HepG2 (cell line): ENCODE results near the gene CIROP. TPM values are rescaled to one million over a fixed set of nuclear protein-coding genes. Genes with fewer than 3 reads are reported as not detected.

Experiments
- ELF3 ChIP-seq: IDR thresholded peaks from 2 replicates; pipeline ENCODE4 v1.6.1; 2016; ENCODE audit warnings: missing genetic modification reagents, missing compliant biosample characterization
- EZH2 ChIP-seq: conservative IDR thresholded peaks from 2 replicates; pipeline ENCODE4 v1.6.1; 2012; ENCODE audit warnings: mild to moderate bottlenecking, low read depth, low read length, moderate library complexity
- HOXA5 ChIP-seq: sonication (generic); formaldehyde crosslinking; IDR thresholded peaks from 2 replicates; pipeline ENCODE4 v1.4.0; 2020; ENCODE audit warnings: missing genetic modification reagents
- MAF1 ChIP-seq: sonication (generic); formaldehyde crosslinking; IDR thresholded peaks from 2 replicates; pipeline ENCODE4 v1.5.0; 2020; ENCODE audit warnings: missing genetic modification reagents, borderline replicate concordance
- MBNL3 ChIP-seq: fragments of 250-450 bp; sonication (Bioruptor Pico); conservative IDR thresholded peaks from 2 replicates; pipeline ENCODE4 v1.8.0; 2022; ENCODE audit warnings: mild to moderate bottlenecking, inconsistent platforms
- TRIM24 ChIP-seq: sonication (generic); formaldehyde crosslinking; IDR thresholded peaks from 2 replicates; pipeline ENCODE4 v1.8.0; 2022; ENCODE audit warnings: mild to moderate bottlenecking, missing genetic modification reagents
- ZFP36 ChIP-seq: fragments of 150-350 bp; IDR thresholded peaks from 2 replicates; pipeline ENCODE4 v1.6.1; 2018; ENCODE audit warnings: borderline replicate concordance, low read length, low read depth; ENCODE audit not compliant: partially characterized antibody
- ZNF34 ChIP-seq: sonication (generic); formaldehyde crosslinking; IDR thresholded peaks from 2 replicates; pipeline ENCODE4 v1.4.0; 2020; ENCODE audit warnings: mild to moderate bottlenecking, missing genetic modification reagents, borderline replicate concordance
- ZNF383 ChIP-seq: sonication (generic); formaldehyde crosslinking; IDR thresholded peaks from 2 replicates; pipeline ENCODE4 v1.4.0; 2020; ENCODE audit warnings: missing genetic modification reagents, mild to moderate bottlenecking, borderline replicate concordance
- ZNF569 ChIP-seq: sonication (generic); formaldehyde crosslinking; IDR thresholded peaks from 2 replicates; pipeline ENCODE4 v1.5.0; 2020; ENCODE audit warnings: mild to moderate bottlenecking, missing genetic modification reagents, moderate library complexity, borderline replicate concordance
- ZSCAN9 ChIP-seq: IDR thresholded peaks from 2 replicates; pipeline ENCODE4 v1.6.1; 2016; ENCODE audit warnings: borderline replicate concordance
- polyA plus RNA-seq, 8 experiments: library from polyadenylated mRNA; depleted of rRNA in 3 of 8; stranded (reverse) in 7 of 8; unstranded in 1 of 8; fragments of >200 nt; fragmentation: Illumina TruSeq in 4 of 8; extraction: Trizol in 4 of 8; gene quantifications; 2 replicates each; pipeline versions ENCODE4 v1.2.1 to v1.2.3, GENCODE V29; 2011 to 2016; ENCODE audit warnings: low read depth in 4 of 8, missing spikeins in 1 of 8, mixed read lengths in 1 of 8; ENCODE audit not compliant: insufficient read depth in 1 of 8
- total RNA-seq, 5 experiments: library from RNA; depleted of rRNA; stranded (reverse); fragments of >200 nt; fragmentation: Illumina TruSeq; extraction: Trizol; gene quantifications; 2 replicates each; pipeline ENCODE4 v1.2.3, GENCODE V29; 2016; ENCODE audit warnings: low read depth in 1 of 5
- TF ChIP-seq, protein P1 (sequence below): sonication (generic); formaldehyde crosslinking; IDR thresholded peaks from 2 replicates; pipeline ENCODE4 v1.4.0; 2020; ENCODE audit warnings: missing genetic modification reagents
- TF ChIP-seq, protein P2 (sequence below): sonication (generic); formaldehyde crosslinking; IDR thresholded peaks from 2 replicates; pipeline ENCODE4 v1.8.1; 2023; ENCODE audit warnings: mild to moderate bottlenecking, moderate library complexity, missing genetic modification reagents
- TF ChIP-seq, protein P3 (sequence below): sonication (generic); formaldehyde crosslinking; IDR thresholded peaks from 2 replicates; pipeline ENCODE4 v1.5.0; 2020; ENCODE audit warnings: mild to moderate bottlenecking, missing genetic modification reagents, borderline replicate concordance
- TF ChIP-seq, protein P4 (sequence below): sonication (generic); formaldehyde crosslinking; IDR thresholded peaks from 2 replicates; pipeline ENCODE4 v1.4.0; 2020; ENCODE audit warnings: mild to moderate bottlenecking, missing genetic modification reagents

Gene CIROP
- total and polyA plus RNA-seq, 2 of the 13 experiments (the other 11 are each of a cell fraction or from before 2014, with no cell fraction given), result 0.07 TPM; not detected in 1

DNA sequence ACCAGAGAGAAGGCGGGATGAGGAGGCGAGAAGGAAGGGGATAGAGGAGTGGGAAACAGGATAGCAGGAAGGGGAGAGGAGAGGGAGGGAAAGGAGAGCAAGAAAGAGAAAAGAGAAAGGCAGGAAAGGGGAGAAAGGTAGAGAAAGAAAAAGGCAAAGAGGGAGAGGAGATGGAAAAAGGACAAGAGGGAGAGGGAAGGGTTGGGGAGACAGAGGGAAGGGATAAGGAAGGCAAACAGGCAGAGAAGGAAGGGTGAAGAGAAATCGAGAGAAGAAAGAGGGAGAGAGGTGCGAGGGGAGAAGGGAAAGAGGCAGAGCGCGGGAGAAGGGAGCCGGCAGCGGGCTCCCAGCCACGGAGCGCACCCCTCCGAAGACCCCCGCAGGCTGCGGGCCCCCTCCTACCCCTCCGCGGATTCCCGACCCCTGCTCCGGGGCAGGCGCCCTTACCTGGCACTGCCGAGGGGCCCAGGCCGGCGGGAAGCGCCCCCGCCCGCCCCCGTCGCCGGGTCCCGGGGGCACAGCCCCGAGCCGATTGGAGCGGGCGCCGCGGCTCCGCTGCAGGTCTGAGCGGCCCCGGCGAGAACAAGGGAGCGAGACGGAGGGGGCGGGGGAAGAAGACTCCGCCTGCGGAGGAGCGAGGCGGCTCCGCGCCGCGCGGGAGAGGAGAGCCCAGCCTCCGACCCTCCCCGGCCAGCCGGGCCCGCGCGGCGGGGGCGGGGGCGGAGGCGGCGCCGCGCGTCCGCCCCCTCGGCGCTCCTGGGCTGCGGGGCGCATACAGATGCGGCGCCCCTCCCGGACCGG is 47.6 kb downstream of the CIROP start, which contains the start of gene CDH24 (continued):
- TF ChIP-seq, protein P1, sequence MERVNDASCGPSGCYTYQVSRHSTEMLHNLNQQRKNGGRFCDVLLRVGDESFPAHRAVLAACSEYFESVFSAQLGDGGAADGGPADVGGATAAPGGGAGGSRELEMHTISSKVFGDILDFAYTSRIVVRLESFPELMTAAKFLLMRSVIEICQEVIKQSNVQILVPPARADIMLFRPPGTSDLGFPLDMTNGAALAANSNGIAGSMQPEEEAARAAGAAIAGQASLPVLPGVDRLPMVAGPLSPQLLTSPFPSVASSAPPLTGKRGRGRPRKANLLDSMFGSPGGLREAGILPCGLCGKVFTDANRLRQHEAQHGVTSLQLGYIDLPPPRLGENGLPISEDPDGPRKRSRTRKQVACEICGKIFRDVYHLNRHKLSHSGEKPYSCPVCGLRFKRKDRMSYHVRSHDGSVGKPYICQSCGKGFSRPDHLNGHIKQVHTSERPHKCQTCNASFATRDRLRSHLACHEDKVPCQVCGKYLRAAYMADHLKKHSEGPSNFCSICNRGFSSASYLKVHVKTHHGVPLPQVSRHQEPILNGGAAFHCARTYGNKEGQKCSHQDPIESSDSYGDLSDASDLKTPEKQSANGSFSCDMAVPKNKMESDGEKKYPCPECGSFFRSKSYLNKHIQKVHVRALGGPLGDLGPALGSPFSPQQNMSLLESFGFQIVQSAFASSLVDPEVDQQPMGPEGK (CRISPR knock-in tag), result peak; percentile 2; the same call in 1 of the 2 replicates
- TF ChIP-seq ZFP36, result no peak
- TF ChIP-seq, protein P2, sequence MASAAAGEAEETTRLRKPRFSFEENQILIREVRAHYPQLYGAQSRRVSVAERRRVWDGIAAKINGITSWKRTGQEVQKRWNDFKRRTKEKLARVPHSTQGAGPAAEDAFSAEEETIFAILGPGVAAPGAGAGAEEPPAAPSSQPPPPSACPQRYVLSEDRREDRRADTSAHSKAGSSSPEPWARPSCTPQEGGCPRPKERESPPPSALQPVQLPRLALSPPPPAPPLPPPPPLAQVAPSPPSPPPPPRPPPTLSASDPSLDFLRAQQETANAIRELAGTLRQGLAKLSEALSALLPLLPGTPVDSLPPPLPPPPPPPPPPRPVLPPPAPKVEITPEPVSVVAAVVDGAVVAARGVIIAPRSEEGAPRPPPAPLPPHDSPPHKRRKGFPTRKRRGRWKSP (CRISPR knock-in tag), result no peak
- no peak for TF ChIP-seq ZNF34
- TF ChIP-seq EZH2, result peak; percentile 77
- no peak for TF ChIP-seq ZNF569 (CRISPR knock-in tag)
- TF ChIP-seq, protein P3, sequence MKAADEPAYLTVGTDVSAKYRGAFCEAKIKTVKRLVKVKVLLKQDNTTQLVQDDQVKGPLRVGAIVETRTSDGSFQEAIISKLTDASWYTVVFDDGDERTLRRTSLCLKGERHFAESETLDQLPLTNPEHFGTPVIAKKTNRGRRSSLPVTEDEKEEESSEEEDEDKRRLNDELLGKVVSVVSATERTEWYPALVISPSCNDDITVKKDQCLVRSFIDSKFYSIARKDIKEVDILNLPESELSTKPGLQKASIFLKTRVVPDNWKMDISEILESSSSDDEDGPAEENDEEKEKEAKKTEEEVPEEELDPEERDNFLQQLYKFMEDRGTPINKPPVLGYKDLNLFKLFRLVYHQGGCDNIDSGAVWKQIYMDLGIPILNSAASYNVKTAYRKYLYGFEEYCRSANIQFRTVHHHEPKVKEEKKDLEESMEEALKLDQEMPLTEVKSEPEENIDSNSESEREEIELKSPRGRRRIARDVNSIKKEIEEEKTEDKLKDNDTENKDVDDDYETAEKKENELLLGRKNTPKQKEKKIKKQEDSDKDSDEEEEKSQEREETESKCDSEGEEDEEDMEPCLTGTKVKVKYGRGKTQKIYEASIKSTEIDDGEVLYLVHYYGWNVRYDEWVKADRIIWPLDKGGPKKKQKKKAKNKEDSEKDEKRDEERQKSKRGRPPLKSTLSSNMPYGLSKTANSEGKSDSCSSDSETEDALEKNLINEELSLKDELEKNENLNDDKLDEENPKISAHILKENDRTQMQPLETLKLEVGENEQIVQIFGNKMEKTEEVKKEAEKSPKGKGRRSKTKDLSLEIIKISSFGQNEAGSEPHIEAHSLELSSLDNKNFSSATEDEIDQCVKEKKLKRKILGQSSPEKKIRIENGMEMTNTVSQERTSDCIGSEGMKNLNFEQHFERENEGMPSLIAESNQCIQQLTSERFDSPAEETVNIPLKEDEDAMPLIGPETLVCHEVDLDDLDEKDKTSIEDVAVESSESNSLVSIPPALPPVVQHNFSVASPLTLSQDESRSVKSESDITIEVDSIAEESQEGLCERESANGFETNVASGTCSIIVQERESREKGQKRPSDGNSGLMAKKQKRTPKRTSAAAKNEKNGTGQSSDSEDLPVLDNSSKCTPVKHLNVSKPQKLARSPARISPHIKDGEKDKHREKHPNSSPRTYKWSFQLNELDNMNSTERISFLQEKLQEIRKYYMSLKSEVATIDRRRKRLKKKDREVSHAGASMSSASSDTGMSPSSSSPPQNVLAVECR (CRISPR knock-in tag), result 0 out of 2 replicates have a peak, but pooled peaks have one; percentile 10
- TF ChIP-seq ZSCAN9 (CRISPR knock-in tag), result no peak
- no peak for TF ChIP-seq TRIM24 (CRISPR knock-in tag)
- TF ChIP-seq HOXA5, result peak; percentile 62; the same call in 1 of the 2 replicates
- 0 out of 2 replicates have a peak, but pooled peaks have one; percentile 2 for TF ChIP-seq ELF3 (CRISPR knock-in tag)
- TF ChIP-seq MBNL3, result peak; percentile 62; the same call in 1 of the 2 replicates
- TF ChIP-seq, protein P4, sequence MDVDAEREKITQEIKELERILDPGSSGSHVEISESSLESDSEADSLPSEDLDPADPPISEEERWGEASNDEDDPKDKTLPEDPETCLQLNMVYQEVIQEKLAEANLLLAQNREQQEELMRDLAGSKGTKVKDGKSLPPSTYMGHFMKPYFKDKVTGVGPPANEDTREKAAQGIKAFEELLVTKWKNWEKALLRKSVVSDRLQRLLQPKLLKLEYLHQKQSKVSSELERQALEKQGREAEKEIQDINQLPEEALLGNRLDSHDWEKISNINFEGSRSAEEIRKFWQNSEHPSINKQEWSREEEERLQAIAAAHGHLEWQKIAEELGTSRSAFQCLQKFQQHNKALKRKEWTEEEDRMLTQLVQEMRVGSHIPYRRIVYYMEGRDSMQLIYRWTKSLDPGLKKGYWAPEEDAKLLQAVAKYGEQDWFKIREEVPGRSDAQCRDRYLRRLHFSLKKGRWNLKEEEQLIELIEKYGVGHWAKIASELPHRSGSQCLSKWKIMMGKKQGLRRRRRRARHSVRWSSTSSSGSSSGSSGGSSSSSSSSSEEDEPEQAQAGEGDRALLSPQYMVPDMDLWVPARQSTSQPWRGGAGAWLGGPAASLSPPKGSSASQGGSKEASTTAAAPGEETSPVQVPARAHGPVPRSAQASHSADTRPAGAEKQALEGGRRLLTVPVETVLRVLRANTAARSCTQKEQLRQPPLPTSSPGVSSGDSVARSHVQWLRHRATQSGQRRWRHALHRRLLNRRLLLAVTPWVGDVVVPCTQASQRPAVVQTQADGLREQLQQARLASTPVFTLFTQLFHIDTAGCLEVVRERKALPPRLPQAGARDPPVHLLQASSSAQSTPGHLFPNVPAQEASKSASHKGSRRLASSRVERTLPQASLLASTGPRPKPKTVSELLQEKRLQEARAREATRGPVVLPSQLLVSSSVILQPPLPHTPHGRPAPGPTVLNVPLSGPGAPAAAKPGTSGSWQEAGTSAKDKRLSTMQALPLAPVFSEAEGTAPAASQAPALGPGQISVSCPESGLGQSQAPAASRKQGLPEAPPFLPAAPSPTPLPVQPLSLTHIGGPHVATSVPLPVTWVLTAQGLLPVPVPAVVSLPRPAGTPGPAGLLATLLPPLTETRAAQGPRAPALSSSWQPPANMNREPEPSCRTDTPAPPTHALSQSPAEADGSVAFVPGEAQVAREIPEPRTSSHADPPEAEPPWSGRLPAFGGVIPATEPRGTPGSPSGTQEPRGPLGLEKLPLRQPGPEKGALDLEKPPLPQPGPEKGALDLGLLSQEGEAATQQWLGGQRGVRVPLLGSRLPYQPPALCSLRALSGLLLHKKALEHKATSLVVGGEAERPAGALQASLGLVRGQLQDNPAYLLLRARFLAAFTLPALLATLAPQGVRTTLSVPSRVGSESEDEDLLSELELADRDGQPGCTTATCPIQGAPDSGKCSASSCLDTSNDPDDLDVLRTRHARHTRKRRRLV, result no peak
- peak; percentile 17; the same call in 1 of the 2 replicates for TF ChIP-seq MAF1 (CRISPR knock-in tag)
- TF ChIP-seq ZNF383, result no peak
